GM18517 (cell line): ENCODE data around the gene RNF183.

Experiments used
- ATAC-seq: cut with Tn5 transposase; IDR thresholded peaks from one replicate; pipeline ENCODE4 v1.9.1; 2021; ENCODE audit warnings: mild to moderate bottlenecking, moderate library complexity; ENCODE audit not compliant: unreplicated experiment

Gene RNF183

GRCh38 chr9:113302792-113303418, at the start of gene RNF183:
RNF183 (minus strand) TSS chr9:113303376; CDS start chr9:113298184, 5,192 bp downstream.
- ATAC-seq = no peak

- ATAC-seq = no peak
These were observed 49.2 kb upstream of the RNF183 start for GRCh38 chr9:113352411-113352810.

GRCh38 chr9:113352006-113352405, 48.8 kb upstream of the RNF183 start:
- ATAC-seq = no peak

GRCh38 chr9:113350937-113351336, 47.8 kb upstream of the RNF183 start:
- peak; percentile 47 for ATAC-seq

- ATAC-seq = no peak
These were observed 47.0 kb upstream of the RNF183 start for GRCh38 chr9:113350107-113350661.

- ATAC-seq = no peak
These were observed 46.4 kb upstream of the RNF183 start, which contains the start of gene BSPRY for GRCh38 chr9:113349445-113350094. BSPRY (plus strand) TSS chr9:113349541; CDS start chr9:113349580, 39 bp downstream.

GRCh38 chr9:113349066-113349444, 45.9 kb upstream of the RNF183 start:
- no peak for ATAC-seq

GRCh38 chr9:113348437-113348836, 45.3 kb upstream of the RNF183 start:
- ATAC-seq = no peak

GRCh38 chr9:113345671-113346070, 42.5 kb upstream of the RNF183 start:
- ATAC-seq = no peak

- ATAC-seq = no peak
These were observed 42.0 kb upstream of the RNF183 start for GRCh38 chr9:113345190-113345589.

- no peak for ATAC-seq
These were observed 40.6 kb upstream of the RNF183 start for GRCh38 chr9:113343732-113344231.

- no peak for ATAC-seq
These were observed 38.7 kb upstream of the RNF183 start for GRCh38 chr9:113341712-113342410.

GRCh38 chr9:113340011-113340699, 37.0 kb upstream of the RNF183 start, which contains the start of gene WDR31:
WDR31 (minus strand) TSS chr9:113340275; CDS start chr9:113332022, 8,253 bp downstream.
- peak; percentile 97 for ATAC-seq

- ATAC-seq = no peak
These were observed 34.5 kb upstream of the RNF183 start for GRCh38 chr9:113337714-113338113.

- no peak for ATAC-seq
These were observed 28.6 kb upstream of the RNF183 start for GRCh38 chr9:113331780-113332179.

- no peak for ATAC-seq
These were observed 25.0 kb upstream of the RNF183 start for GRCh38 chr9:113328045-113328782.

GRCh38 chr9:113326230-113326629, 23.1 kb upstream of the RNF183 start:
- no peak for ATAC-seq

GRCh38 chr9:113322671-113323070, 19.5 kb upstream of the RNF183 start:
- no peak for ATAC-seq

GRCh38 chr9:113320051-113320450, 16.9 kb upstream of the RNF183 start:
- ATAC-seq = no peak

- ATAC-seq = no peak
These were observed 15.9 kb upstream of the RNF183 start for GRCh38 chr9:113319054-113319453.
